Panc1 (cell line): ENCODE data around the gene CCDC197.

Experiments
- SIN3A ChIP-seq: IDR thresholded peaks from 2 replicates; pipeline ENCODE4 v1.6.1; 2012; ENCODE audit warnings: low read depth, mild to moderate bottlenecking, low read length, moderate library complexity, borderline replicate concordance; ENCODE audit not compliant: insufficient read depth
- TF ChIP-seq, protein P1 (sequence below): fragments of 450-650 bp; IDR thresholded peaks from 2 replicates; pipeline ENCODE4 v1.5.1; 2017; ENCODE audit warnings: mild to moderate bottlenecking

- no peak for TF ChIP-seq SIN3A
- TF ChIP-seq, protein P1, sequence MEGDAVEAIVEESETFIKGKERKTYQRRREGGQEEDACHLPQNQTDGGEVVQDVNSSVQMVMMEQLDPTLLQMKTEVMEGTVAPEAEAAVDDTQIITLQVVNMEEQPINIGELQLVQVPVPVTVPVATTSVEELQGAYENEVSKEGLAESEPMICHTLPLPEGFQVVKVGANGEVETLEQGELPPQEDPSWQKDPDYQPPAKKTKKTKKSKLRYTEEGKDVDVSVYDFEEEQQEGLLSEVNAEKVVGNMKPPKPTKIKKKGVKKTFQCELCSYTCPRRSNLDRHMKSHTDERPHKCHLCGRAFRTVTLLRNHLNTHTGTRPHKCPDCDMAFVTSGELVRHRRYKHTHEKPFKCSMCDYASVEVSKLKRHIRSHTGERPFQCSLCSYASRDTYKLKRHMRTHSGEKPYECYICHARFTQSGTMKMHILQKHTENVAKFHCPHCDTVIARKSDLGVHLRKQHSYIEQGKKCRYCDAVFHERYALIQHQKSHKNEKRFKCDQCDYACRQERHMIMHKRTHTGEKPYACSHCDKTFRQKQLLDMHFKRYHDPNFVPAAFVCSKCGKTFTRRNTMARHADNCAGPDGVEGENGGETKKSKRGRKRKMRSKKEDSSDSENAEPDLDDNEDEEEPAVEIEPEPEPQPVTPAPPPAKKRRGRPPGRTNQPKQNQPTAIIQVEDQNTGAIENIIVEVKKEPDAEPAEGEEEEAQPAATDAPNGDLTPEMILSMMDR: no peak
These were observed at the start of gene CCDC197 for GRCh38 chr14:93997082-93997481.
